Upper lobe of left lung (tissue), 6 donors: ENCODE results near the gene CD300LB. TPM values are rescaled to one million over a fixed set of nuclear protein-coding genes. Genes with fewer than 3 reads are reported as not detected.

Source experiments
- ATAC-seq, 2 donors: fragments of 200-7000 bp; cut with Tn5 transposase; one replicate each; pipeline ENCODE4 v1.9.1; 2022; ENCODE audit warnings: mild to moderate bottlenecking in 2 of 2, moderate library complexity in 2 of 2; ENCODE audit not compliant: low FRiP score in 2 of 2
- DNase-seq, 2 donors: peaks; one replicate each; pipeline ENCODE4 v3.0.0-alpha.2; 2019 to 2020
- H3K27ac ChIP-seq, 4 donors: fragments of 200-600 bp; sonication (generic); one replicate each; pipeline ENCODE4 v1.5.1; 2016 to 2019
- H3K27me3 ChIP-seq, 4 donors: fragments of 200-600 bp; sonication (generic); one replicate each; pipeline ENCODE4 v1.5.1; 2017 to 2019
- H3K36me3 ChIP-seq, 4 donors: fragments of 200-600 bp; sonication (generic); one replicate each; pipeline ENCODE4 v1.5.1; 2016 to 2019
- H3K4me1 ChIP-seq, 4 donors: fragments of 200-600 bp; sonication (generic); one replicate each; pipeline ENCODE4 v1.5.1; 2018 to 2019
- H3K4me3 ChIP-seq, 4 donors: fragments of 200-600 bp; sonication (generic); one replicate each; pipeline ENCODE4 v1.5.1; 2017 to 2019; ENCODE audit warnings: mild to moderate bottlenecking in 2 of 4, moderate library complexity in 1 of 4
- H3K9me3 ChIP-seq, 4 donors: fragments of 200-600 bp; sonication (generic); one replicate each; pipeline ENCODE4 v1.5.1; 2018 to 2019
- CTCF ChIP-seq, 6 experiments: fragments of 450-650 bp in 4 of 6; fragments of 200-600 bp in 2 of 6; sonication (generic) in 2 of 6; IDR thresholded peaks; one replicate each; pipeline ENCODE4 v1.5.1; 2016 to 2019; ENCODE audit warnings: antibody characterized with exemption in 6 of 6
- EP300 ChIP-seq, 4 donors: sonication (generic); formaldehyde crosslinking; IDR thresholded peaks; one replicate each; pipeline ENCODE4 v1.5.1; 2017; ENCODE audit warnings: antibody characterized with exemption in 4 of 4, control low read depth in 2 of 4
- POLR2A ChIP-seq, 4 donors: fragments of 450-650 bp; IDR thresholded peaks; one replicate each; pipeline ENCODE4 v1.5.1; 2016 to 2017; ENCODE audit warnings: antibody characterized with exemption in 4 of 4, mild to moderate bottlenecking in 2 of 4
- POLR2AphosphoS5 ChIP-seq, 2 donors: sonication (generic); formaldehyde crosslinking; IDR thresholded peaks; one replicate each; pipeline ENCODE4 v1.5.1; 2017; ENCODE audit warnings: antibody characterized with exemption in 2 of 2
- WGBS, 2 donors: methylation state at CpG; one replicate each; pipeline ENCODE4 v1.1.5; 2017 to 2018; 5-methylcytosine and 5-hydroxymethylcytosine counted together
- total RNA-seq, 6 donors: library from RNA; depleted of rRNA in 4 of 6; stranded (reverse); fragments of >200 nt in 4 of 6; gene quantifications; one replicate each; pipeline versions ENCODE4 v1.1.0 to v1.2.1, GENCODE V29; 2016 to 2021
- donor health status: DM: no; HTN: no; CAD: no; lungs with moderate emphysema.
- donor health status: DM: no; HTN: yes; CAD: no; lungs with severe emphysema.

CD300LB gene
- total RNA-seq, 6 donors from 2014 or later: 0.49 to 3.1 (median 1.5) TPM

GRCh38 chr17:74484066-74484465, 47.2 kb downstream of the CD300LB start:
- Histone ChIP-seq H3K4me3 (no peak overlapping the region), H3K4me1 (no peaks in the 10 kb centered on the region), H3K27ac (no peak overlapping the region), H3K36me3 (peaks cover 0 to 6% (median 0%) of the 10 kb centered on the region in 4 donors), H3K27me3 (no peaks in the 10 kb centered on the region), H3K9me3 (no peaks in the 10 kb centered on the region)
- ATAC-seq: no peak
- TF ChIP-seq EP300 (IDR thresholded peaks at IDR 0.05) (no peak), POLR2AphosphoS5 (IDR thresholded peaks at IDR 0.05) (no peak), POLR2A (IDR thresholded peaks at IDR 0.05) (no peak), CTCF (IDR thresholded peaks at IDR 0.05) (no peak)
- 21 to 72% methylated on average over 5 to 9 of the region's 9 CpGs for WGBS, 2 donors
- peak in 1 of 2 donors; percentile 9 for DNase-seq

GRCh38 chr17:74481621-74482020, 49.7 kb downstream of the CD300LB start:
- ATAC-seq: no peak
- Histone ChIP-seq H3K27ac (no peak overlapping the region), H3K4me3 (no peak overlapping the region), H3K27me3 (no peaks in the 10 kb centered on the region), H3K36me3 (peaks cover 0 to 6% (median 0%) of the 10 kb centered on the region in 4 donors), H3K4me1 (peaks cover 0 to 10% (median 9%) of the 10 kb centered on the region in 4 donors), H3K9me3 (no peaks in the 10 kb centered on the region)
- no peak for TF ChIP-seq EP300 (IDR thresholded peaks at IDR 0.05)
- 85 to 92% methylated on average over 6 to 7 of the region's 7 CpGs for whole genome bisulfite sequencing, 2 donors
- DNase-seq: peak in 1 of 2 donors; percentile 44

GRCh38 chr17:74480290-74480689, 51.0 kb downstream of the CD300LB start:
- 58 to 77% methylated on average over 1 to 7 of the region's 8 CpGs for WGBS, 2 donors
- Histone ChIP-seq H3K27me3 (no peaks in the 10 kb centered on the region), H3K27ac (no peak overlapping the region), H3K36me3 (peaks cover 0 to 6% (median 1%) of the 10 kb centered on the region in 4 donors), H3K4me3 (no peak overlapping the region), H3K9me3 (no peaks in the 10 kb centered on the region), H3K4me1 (peaks cover 0 to 10% (median 9%) of the 10 kb centered on the region in 4 donors)
- ATAC-seq (no peak), DNase-seq (peak in 1 of 2 donors; percentile 56)
- TF ChIP-seq POLR2AphosphoS5 (IDR thresholded peaks at IDR 0.05): no peak
- TF ChIP-seq POLR2A (IDR thresholded peaks at IDR 0.05): no peak
- TF ChIP-seq EP300 (IDR thresholded peaks at IDR 0.05): no peak
- no peak for TF ChIP-seq CTCF (IDR thresholded peaks at IDR 0.05)

GRCh38 chr17:74478420-74479100, 52.7 kb downstream of the CD300LB start:
- Histone ChIP-seq H3K36me3 (peaks cover 0 to 3% (median 0%) of the 10 kb centered on the region in 4 donors), H3K4me3 (no peak overlapping the region), H3K9me3 (no peaks in the 10 kb centered on the region), H3K27me3 (no peaks in the 10 kb centered on the region), H3K4me1 (peaks cover 0 to 10% (median 9%) of the 10 kb centered on the region in 4 donors), H3K27ac (peak overlapping the region; percentile 44 to 79 (median 60))
- TF ChIP-seq CTCF (IDR thresholded peaks at IDR 0.05): no peak
- no peak for TF ChIP-seq POLR2AphosphoS5 (IDR thresholded peaks at IDR 0.05)
- TF ChIP-seq EP300 (IDR thresholded peaks at IDR 0.05): no peak
- TF ChIP-seq POLR2A (IDR thresholded peaks at IDR 0.05): peak in 1 of 4 donors; percentile 10
- DNase-seq (peak in 1 of 2 donors; percentile 63), ATAC-seq (peak; percentile 52 to 71)
- WGBS, 2 donors: 37 to 49% methylated on average over 6 of the region's 6 CpGs

- ATAC-seq (no peak), DNase-seq (no peak)
- WGBS, 2 donors: 70 to 78% methylated on average over 2 to 4 of the region's 4 CpGs
- Histone ChIP-seq H3K9me3 (no peaks in the 10 kb centered on the region), H3K4me3 (no peak overlapping the region), H3K27ac (peak overlapping the region in 2 of 4 donors; percentile 56 to 64), H3K4me1 (peaks cover 0 to 10% (median 9%) of the 10 kb centered on the region in 4 donors), H3K36me3 (peaks cover 0 to 3% (median 0%) of the 10 kb centered on the region in 4 donors), H3K27me3 (no peaks in the 10 kb centered on the region)
- TF ChIP-seq CTCF (IDR thresholded peaks at IDR 0.05) (no peak), POLR2AphosphoS5 (IDR thresholded peaks at IDR 0.05) (no peak), POLR2A (IDR thresholded peaks at IDR 0.05) (no peak), EP300 (IDR thresholded peaks at IDR 0.05) (no peak)
Measured at GRCh38 chr17:74477411-74477810, 53.9 kb downstream of the CD300LB start.
